PC-3 (cell line): ENCODE results near the gene MYL5. TPM values are rescaled to one million over a fixed set of nuclear protein-coding genes. Genes with fewer than 3 reads are reported as not detected.

ENCODE experiments used
- ATAC-seq: fragments of 200-7000 bp; cut with Tn5 transposase; 2 replicates; pipeline ENCODE4 v1.9.1; 2020; ENCODE audit warnings: mild to moderate bottlenecking, moderate library complexity
- BruUV-seq: library from RNA; stranded (reverse); fragments of 400-500 nt; replicated peaks from 2 replicates; lab custom pipeline; 2021; lab: Mats Ljungman, UMichigan
- CTCF ChIA-PET: fragments of 300-600 bp; sonication (Branson Sonifier 250); formaldehyde crosslinking; loops from one replicate; lab custom pipeline; 2022; ENCODE audit warnings: antibody characterized with exemption; lab: Charles Lee
- POLR2A ChIA-PET: fragments of 300-600 bp; sonication (Branson Sonifier 250); formaldehyde crosslinking; loops from one replicate; lab custom pipeline; 2022; ENCODE audit warnings: antibody characterized with exemption; ENCODE audit not compliant: unreplicated experiment; lab: Charles Lee
- DNase-seq: peaks from one replicate; pipeline ENCODE4 v3.0.0-alpha.2; 2015
- H2AFZ ChIP-seq: fragments of 300-600 bp; sonication (generic); 2 replicates; pipeline ENCODE4 v1.6.0; 2016; ENCODE audit warnings: antibody characterized with exemption, low read length
- H3F3A ChIP-seq: fragments of 300-600 bp; sonication (generic); one replicate; pipeline ENCODE4 v1.6.0; 2017; ENCODE audit warnings: antibody characterized with exemption, low read length, control low read depth, mild to moderate bottlenecking; ENCODE audit not compliant: unreplicated experiment
- H3K27ac ChIP-seq: fragments of 300-600 bp; sonication (generic); 2 replicates; pipeline ENCODE4 v1.5.1; 2016; ENCODE audit warnings: mild to moderate bottlenecking, low read length
- H3K27me3 ChIP-seq: fragments of 300-600 bp; sonication (generic); 2 replicates; pipeline ENCODE4 v1.6.1; 2016; ENCODE audit warnings: low read length, mixed read lengths
- H3K36me3 ChIP-seq: fragments of 300-600 bp; sonication (generic); 2 replicates; pipeline ENCODE4 v1.6.1; 2016; ENCODE audit warnings: low read depth, mixed run types, low read length, mixed read lengths
- H3K4me1 ChIP-seq: fragments of 300-600 bp; sonication (generic); 2 replicates; pipeline ENCODE4 v1.5.1; 2016; ENCODE audit warnings: low read length; ENCODE audit not compliant: insufficient read depth
- H3K4me2 ChIP-seq: fragments of 300-600 bp; sonication (generic); 2 replicates; pipeline ENCODE4 v1.6.0; 2016; ENCODE audit warnings: low read length
- H3K4me3 ChIP-seq: fragments of 300-600 bp; sonication (generic); 2 replicates; pipeline ENCODE4 v1.5.1; 2016; ENCODE audit warnings: mild to moderate bottlenecking, low read length, mixed read lengths
- H3K79me2 ChIP-seq: fragments of 300-600 bp; sonication (generic); 2 replicates; pipeline ENCODE4 v1.6.1; 2017; ENCODE audit warnings: low read length, mixed read lengths
- H3K9ac ChIP-seq: fragments of 300-600 bp; sonication (generic); 2 replicates; pipeline ENCODE4 v1.6.0; 2016; ENCODE audit warnings: mild to moderate bottlenecking, low read length
- H3K9me2 ChIP-seq: fragments of 300-600 bp; sonication (generic); replicated peaks from 2 replicates; pipeline ENCODE4 v1.6.1; 2016; ENCODE audit warnings: mixed run types, low read length, mixed read lengths
- H3K9me3 ChIP-seq: fragments of 300-600 bp; sonication (generic); 2 replicates; pipeline ENCODE4 v1.6.1; 2016; ENCODE audit warnings: low read length, mixed read lengths
- H4K20me1 ChIP-seq: fragments of 300-600 bp; sonication (generic); 2 replicates; pipeline ENCODE4 v1.6.1; 2016; ENCODE audit warnings: low read length, mixed read lengths
- CTCF ChIP-seq: fragments of 300-600 bp; sonication (generic); conservative IDR thresholded peaks from 2 replicates; pipeline ENCODE4 v1.5.1; 2017; ENCODE audit warnings: antibody characterized with exemption, low read depth, mild to moderate bottlenecking, low read length
- EZH2 ChIP-seq: fragments of 300-600 bp; sonication (generic); IDR thresholded peaks from one replicate; pipeline ENCODE4 v1.6.1; 2017; ENCODE audit warnings: antibody characterized with exemption, mild to moderate bottlenecking, low read length; ENCODE audit not compliant: unreplicated experiment
- EZH2phosphoT487 ChIP-seq: fragments of 300-600 bp; sonication (generic); IDR thresholded peaks from 2 replicates; pipeline ENCODE4 v1.6.1; 2018; ENCODE audit warnings: mild to moderate bottlenecking, antibody characterized with exemption, low read length, borderline replicate concordance
- intact Hi-C: fragments of 100-400 bp; cut with micrococcal nuclease; formaldehyde crosslinking; loops from 2 replicates; pipeline ENCODE4 v1.9.0; 2023
- total RNA-seq: library from RNA; depleted of rRNA; stranded (reverse); fragments of >200 nt; gene quantifications from 2 replicates; pipeline ENCODE4 v1.2.3, GENCODE V29; 2014

MYL5 gene
- total RNA-seq, 1 experiment from 2014 or later, result 15.2 TPM

GRCh38 chr4:649293-649625 is 25.1 kb upstream of the MYL5 start:
- no peaks in the 10 kb centered on the region for H3K4me1 ChIP-seq
- no peaks in the 10 kb centered on the region for H3F3A ChIP-seq
- no peaks in the 10 kb centered on the region for H3K79me2 ChIP-seq
- no peaks in the 10 kb centered on the region for H4K20me1 ChIP-seq
- H2AFZ ChIP-seq, result no peak overlapping the region
- no peaks in the 10 kb centered on the region for H3K9me3 ChIP-seq
- POLR2A ChIA-PET, result no interaction called here
- no peak overlapping the region for H3K9ac ChIP-seq
- TF ChIP-seq CTCF, result no peak
- TF ChIP-seq EZH2, result no peak
- TF ChIP-seq EZH2phosphoT487, result no peak
- no peak overlapping the region for H3K27ac ChIP-seq
- H3K4me3 ChIP-seq, result no peak overlapping the region
- no peak for ATAC-seq
- no peak for DNase-seq
- H3K36me3 ChIP-seq, result no peaks in the 10 kb centered on the region
- no peaks in the 10 kb centered on the region for H3K9me2 ChIP-seq
- intact Hi-C loops, result no loop called here
- H3K27me3 ChIP-seq, result no peaks in the 10 kb centered on the region
- no peak overlapping the region for H3K4me2 ChIP-seq
- CTCF ChIA-PET, result no interaction called here
- no TSS peak for BruUV-seq

- no peak overlapping the region for H3K27ac ChIP-seq
- no peak overlapping the region for H3K4me3 ChIP-seq
- H3K79me2 ChIP-seq, result no peaks in the 10 kb centered on the region
- POLR2A ChIA-PET, result no interaction called here
- intact Hi-C loops, result no loop called here
- CTCF ChIA-PET, result no interaction called here
- no peak for ATAC-seq
- H3K9me2 ChIP-seq, result no peaks in the 10 kb centered on the region
- H3K27me3 ChIP-seq, result no peaks in the 10 kb centered on the region
- H4K20me1 ChIP-seq, result no peaks in the 10 kb centered on the region
- DNase-seq, result no peak
- no TSS peak for BruUV-seq
- H2AFZ ChIP-seq, result no peak overlapping the region
- H3K9ac ChIP-seq, result no peak overlapping the region
- H3K4me2 ChIP-seq, result no peak overlapping the region
- H3K4me1 ChIP-seq, result no peaks in the 10 kb centered on the region
- no peaks in the 10 kb centered on the region for H3K36me3 ChIP-seq
- no peaks in the 10 kb centered on the region for H3K9me3 ChIP-seq
- no peak for TF ChIP-seq EZH2
- no peak for TF ChIP-seq CTCF
- TF ChIP-seq EZH2phosphoT487, result no peak
- H3F3A ChIP-seq, result no peaks in the 10 kb centered on the region
Measured at GRCh38 chr4:649751-650310, 24.5 kb upstream of the MYL5 start.

- H3K4me2 ChIP-seq, result no peak overlapping the region
- no peaks in the 10 kb centered on the region for H3K79me2 ChIP-seq
- no peak overlapping the region for H3K9ac ChIP-seq
- POLR2A ChIA-PET, result no interaction called here
- ATAC-seq, result no peak
- no peaks in the 10 kb centered on the region for H3K9me3 ChIP-seq
- no peaks in the 10 kb centered on the region for H4K20me1 ChIP-seq
- intact Hi-C loops, result no loop called here
- DNase-seq, result no peak
- no peaks in the 10 kb centered on the region for H3K4me1 ChIP-seq
- H3K36me3 ChIP-seq, result no peaks in the 10 kb centered on the region
- CTCF ChIA-PET, result no interaction called here
- no peak overlapping the region for H3K27ac ChIP-seq
- no TSS peak for BruUV-seq
- TF ChIP-seq CTCF (no peak), EZH2 (no peak), EZH2phosphoT487 (no peak)
- no peak overlapping the region for H3K4me3 ChIP-seq
- H3F3A ChIP-seq, result no peaks in the 10 kb centered on the region
- no peaks in the 10 kb centered on the region for H3K27me3 ChIP-seq
- no peak overlapping the region for H2AFZ ChIP-seq
- no peaks in the 10 kb centered on the region for H3K9me2 ChIP-seq
Measured at GRCh38 chr4:650461-650860, 23.9 kb upstream of the MYL5 start.
